Testis (tissue), 2 donors: Measurements from ENCODE around the gene PROC.

ENCODE experiments used
- CTCF ChIP-seq, 3 experiments: fragments of 450-650 bp in 2 of 3; fragments of 200-600 bp in 1 of 3; sonication (generic) in 1 of 3; IDR thresholded peaks; one replicate each; pipeline ENCODE4 v1.5.1; 2016 to 2019; ENCODE audit warnings: antibody characterized with exemption in 3 of 3, mild to moderate bottlenecking in 2 of 3, moderate library complexity in 1 of 3
- POLR2A ChIP-seq: fragments of 450-650 bp; IDR thresholded peaks from one replicate; pipeline ENCODE4 v1.6.1; 2017; ENCODE audit warnings: antibody characterized with exemption, mild to moderate bottlenecking, moderate library complexity

- TF ChIP-seq CTCF (IDR thresholded peaks at IDR 0.05) (no peak), POLR2A (no peak)
These were observed 36.5 kb upstream of the PROC start for GRCh38 chr2:127381762-127382161.
